ENCODE measurements around the gene SYNE1.

SYNE1 gene

DNA sequence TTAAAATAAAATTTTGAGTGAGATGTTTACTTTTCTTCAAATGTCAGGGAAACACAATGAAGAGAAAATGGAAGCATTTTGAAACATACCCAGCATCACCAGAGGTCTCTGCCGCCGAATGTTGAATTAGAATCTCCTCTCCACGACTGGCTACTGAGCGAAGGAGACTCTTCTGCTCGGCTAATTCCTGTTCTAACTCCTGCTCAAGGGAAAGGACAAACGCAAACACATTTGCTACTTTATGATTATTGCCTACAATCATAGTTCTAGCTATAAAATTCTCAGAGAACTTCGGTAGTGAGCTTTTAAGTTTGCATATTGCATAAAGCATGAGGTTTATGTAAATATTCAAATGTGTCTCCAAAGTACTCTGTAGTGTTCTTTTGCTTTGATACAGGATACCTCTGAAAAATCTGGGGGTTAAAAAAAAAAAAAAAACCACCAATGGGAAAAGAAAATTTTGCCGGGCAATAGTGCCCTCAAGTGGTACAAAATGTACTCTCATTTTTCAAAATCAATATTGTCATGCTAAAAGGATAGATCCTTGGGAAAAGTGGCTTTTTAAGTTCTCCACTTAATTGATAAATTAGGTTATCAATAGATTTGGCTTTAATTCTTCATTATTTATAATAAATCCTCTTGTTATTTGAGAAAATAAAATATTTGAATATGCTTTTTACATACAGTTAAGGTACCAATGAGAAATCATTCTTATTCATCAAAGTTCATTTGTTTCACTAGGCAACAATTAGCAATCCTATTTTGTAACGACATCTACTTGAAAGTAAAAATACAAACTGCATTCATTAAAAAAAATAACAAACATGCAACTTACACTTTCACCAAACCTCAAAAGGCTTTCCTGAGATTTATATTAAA is 369.0 kb downstream of the SYNE1 start:
- DNase-seq: peak; percentile 31

DNA sequence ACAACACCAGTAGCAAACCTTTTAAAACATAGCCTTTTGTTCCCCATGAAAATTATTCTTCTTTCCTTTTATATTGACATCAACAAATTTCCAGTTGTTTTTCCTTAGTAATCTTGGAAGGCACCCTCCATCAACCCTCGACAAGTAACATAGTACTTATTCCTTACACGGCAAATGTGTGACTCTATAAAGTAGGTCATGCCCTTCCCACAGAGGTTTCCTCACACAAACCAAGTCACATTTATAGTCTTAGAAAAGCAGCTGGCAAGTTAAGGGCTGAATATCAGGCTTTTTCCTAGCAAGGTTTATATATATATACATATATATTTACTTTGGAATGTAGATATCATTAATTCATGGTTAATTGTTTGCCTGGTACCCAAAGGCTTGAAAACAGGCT is 371.5 kb downstream of the SYNE1 start:
- DNase-seq: no peak

DNA sequence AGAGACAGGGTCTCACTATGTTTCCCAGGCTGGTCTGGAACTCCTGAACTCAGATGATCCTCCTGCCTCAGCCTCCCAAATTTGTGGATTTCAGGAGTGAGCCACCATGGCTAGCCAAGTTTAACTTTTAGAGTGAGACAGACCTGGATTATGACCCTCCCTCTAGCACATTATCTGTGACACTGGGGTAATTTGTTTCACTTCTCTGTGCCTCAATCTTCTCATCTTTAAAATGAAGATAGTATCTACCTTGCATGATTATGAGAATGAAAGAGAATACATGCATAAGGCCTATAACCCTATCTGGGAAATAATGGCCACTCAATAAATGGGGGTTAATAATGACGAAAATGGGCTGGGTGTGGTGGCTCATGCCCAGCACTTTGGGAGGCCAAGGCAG is 373.6 kb downstream of the SYNE1 start:
- no peak for DNase-seq

DNA sequence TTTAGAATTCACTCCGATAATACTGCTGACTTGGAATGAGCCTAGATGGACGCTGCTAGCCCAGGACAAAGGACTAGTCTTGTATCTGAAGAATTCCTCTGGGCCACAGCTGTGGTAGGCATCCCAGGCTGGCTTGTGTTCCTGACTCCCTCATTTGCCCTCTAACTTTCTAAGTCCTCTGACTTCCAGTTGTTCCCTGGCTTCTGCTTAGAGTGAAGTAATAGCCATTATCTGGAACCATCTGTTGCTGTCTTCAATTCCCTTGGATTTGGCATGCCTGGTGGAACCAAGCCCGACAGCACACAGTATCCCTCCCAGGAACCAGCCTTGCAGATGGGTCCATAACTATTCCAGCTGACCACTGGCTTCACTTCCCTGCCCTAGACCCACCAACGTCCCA is 376.0 kb downstream of the SYNE1 start:
- DNase-seq: no peak

- no peak for DNase-seq
These were observed 377.9 kb downstream of the SYNE1 start for GRCh38 chr6:152259234-152259633.

DNA sequence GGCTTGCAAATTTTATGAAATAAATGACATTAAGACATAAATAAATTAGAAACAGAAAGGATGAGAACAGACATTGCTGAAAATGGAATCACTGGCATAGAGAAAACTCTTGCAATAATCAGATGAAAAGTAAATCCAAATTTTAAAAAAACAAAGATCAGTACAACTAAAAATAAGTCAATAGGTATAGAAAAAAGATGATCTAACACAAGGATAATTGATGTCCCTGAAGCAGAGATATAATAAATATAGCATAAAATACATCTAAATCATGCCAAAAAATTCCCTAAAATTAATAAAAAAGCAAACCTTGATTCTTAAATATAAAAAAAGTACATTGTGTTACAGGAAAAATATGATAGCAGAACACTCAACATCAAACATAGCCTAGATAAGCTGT is 379.6 kb downstream of the SYNE1 start:
- no peak for DNase-seq

GRCh38 chr6:152250127-152250526 is 387.0 kb downstream of the SYNE1 start:
- DNase-seq: no peak

DNA sequence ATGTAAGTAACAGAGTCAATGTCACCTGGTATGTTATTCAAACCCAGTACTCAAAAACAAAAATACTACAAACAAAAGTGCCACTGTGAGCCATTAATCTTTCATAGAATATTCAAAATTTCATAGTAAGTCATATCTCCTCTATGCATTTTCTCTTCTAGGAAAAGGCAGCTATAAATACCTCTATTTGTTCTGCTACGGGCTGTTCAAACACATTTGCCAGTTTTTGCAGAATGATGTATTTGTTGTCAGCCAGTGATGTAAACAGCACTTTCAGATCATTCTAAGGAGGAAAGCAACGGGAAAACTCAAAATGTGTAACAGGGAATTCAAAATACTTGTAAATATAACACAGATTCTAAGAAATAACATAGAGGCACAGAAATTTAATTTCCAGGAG is 388.2 kb downstream of the SYNE1 start:
- no peak for DNase-seq

- DNase-seq: no peak
These were observed 390.4 kb downstream of the SYNE1 start for GRCh38 chr6:152246554-152247337.

DNA sequence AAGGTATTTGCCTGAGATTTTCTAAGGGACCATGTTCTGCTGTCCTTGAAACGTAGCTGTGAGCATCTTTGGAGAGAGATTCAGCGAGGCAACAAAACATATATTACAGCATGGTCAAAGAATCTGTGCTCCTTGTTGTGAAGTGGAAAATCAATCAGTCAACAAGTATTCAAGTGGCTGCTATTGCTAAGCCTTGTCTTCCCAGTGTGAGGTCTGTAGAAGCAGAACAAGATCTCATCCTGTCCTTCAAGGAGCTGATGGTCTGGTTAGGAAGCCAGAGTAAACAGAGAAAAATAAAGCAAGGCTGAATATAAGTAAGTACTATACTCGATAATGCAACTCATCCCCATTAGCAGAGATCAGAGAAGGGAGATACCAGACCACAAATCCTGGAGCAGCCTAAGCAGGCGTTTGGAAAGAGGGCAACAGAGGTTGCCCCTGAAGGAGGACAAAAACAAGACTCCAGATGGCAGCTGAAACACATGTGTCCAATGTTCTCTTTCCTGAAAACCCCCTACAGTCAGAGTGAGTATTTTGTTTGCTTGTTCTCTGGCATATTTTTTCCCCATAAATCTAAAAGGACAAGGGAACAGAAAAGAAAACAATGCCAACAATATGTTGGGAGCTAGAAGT is 392.0 kb downstream of the SYNE1 start:
- DNase-seq: no peak

GRCh38 chr6:152241013-152241766 is 396.0 kb downstream of the SYNE1 start:
- no peak for DNase-seq

DNA sequence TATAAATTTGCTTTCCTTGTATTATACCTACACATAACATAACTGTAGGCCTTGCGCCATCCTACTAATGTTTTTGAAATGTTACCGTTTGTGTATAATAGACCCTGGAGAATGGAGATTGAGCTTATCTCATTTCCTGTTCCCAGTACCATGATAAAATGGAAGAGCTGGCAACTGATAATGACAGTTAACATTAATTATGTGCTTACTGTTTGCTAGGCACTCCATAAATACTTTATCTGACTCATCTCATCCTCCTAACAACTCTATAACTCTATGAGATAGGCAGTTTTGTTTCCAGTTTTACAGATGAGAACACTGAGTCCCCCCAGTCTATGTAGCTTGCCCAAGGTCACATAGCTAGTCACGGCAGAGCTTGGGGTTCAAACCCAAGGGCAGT is 396.7 kb downstream of the SYNE1 start:
- DNase-seq: no peak

DNA sequence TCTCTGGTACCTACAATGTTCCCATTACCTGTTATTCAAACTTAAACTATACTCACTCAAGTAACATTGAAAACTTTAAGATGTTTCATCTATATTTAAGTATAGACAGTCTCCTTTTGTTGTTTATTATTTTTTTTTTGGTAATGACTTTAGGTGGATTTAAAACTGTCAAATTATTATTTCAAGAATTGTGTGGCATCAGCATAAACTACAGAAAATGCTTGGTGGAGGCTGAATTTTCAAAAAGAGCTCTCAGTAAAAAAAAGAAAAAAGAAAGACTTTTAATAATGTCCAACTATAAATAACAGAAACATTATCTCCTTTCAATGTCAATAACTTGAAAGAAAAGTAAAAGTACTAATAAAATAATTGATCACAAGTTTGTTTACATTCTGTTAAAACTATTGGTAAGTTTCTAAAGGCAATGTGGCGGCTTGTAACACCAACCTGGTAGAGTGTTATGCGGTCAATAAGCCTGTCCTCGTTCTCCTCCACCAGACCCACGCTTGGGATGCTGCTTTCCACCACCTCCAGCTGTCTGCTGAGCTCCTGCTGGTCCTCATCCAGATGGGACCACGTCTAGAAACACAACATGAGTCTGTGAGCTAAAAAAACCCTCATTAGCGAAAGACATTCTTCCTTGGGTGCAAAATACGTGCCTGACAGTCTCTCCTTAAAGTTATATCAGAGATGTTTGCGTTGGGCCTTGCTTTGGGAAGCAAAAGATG is 400.6 kb downstream of the SYNE1 start:
- DNase-seq: no peak

- DNase-seq: no peak
These were observed 403.4 kb downstream of the SYNE1 start for GRCh38 chr6:152233547-152234320.

- DNase-seq: no peak
These were observed 404.5 kb downstream of the SYNE1 start for GRCh38 chr6:152232501-152233151.

GRCh38 chr6:152229330-152229729 is 407.8 kb downstream of the SYNE1 start:
- no peak for DNase-seq

GRCh38 chr6:152226119-152226518 is 411.0 kb downstream of the SYNE1 start:
- DNase-seq: no peak

GRCh38 chr6:152225241-152225934 is 411.8 kb downstream of the SYNE1 start:
- no peak for DNase-seq

GRCh38 chr6:152223636-152224035 is 413.5 kb downstream of the SYNE1 start:
- no peak for DNase-seq

Measured in RPMI8226 (cell line).